GM15510 (cell line): ENCODE measurements around the gene APOB.

Experiments used
- POLR2A ChIP-seq: IDR thresholded peaks from 3 replicates; pipeline ENCODE4 v1.6.1; 2011; ENCODE audit warnings: borderline replicate concordance; ENCODE audit not compliant: insufficient read length; ENCODE audit errors: extremely low read depth

APOB gene

DNA sequence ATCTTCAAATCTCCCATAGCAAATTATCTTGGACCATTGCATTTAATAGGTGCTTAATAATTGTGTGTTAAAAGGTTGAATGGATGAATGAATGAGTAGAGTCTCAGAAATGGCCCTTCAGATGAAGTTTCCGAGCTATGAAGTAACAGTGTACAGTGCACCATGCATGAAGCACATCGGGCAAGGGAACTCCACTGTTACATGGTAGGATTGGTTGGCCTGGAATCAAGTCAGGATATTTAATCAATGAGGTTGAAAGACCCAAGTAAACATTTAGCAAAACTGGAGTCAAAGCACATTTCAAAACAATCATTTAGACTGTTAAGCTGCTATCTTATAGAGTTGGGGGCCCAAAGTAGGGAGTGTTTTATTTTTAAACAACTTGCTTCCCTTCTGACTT is 80.0 kb downstream of the APOB start:
- no peak for TF ChIP-seq POLR2A

DNA sequence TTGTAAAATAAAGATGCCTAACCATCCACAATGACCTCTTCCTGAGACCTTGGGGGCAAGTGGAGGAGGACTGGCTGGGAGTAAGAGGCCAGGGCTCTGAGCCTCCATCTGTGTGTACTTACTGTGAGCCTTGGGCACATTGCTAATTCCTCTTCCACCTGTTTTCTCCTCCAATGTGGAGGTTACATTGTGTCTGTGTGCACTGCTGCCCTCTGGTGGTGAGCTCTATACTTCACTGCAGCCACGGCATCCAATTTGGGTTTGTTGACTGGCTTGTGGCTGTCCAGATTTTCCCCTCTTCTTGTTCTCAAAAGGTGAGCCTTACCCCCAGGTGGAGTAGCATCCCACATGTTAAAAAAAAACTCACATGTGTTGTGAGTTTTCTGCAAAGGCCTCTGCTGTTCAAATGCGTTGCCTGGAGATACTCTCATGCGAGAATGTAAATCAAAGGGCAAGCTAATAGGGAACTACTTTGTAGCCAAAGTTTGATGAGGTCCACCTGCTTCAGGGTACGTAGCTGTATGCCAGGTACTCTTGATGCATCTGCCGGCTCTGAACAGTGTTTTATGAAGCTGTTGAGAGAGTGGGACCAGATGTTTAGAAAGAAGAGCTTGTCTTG is 80.8 kb downstream of the APOB start:
- no peak for TF ChIP-seq POLR2A

DNA sequence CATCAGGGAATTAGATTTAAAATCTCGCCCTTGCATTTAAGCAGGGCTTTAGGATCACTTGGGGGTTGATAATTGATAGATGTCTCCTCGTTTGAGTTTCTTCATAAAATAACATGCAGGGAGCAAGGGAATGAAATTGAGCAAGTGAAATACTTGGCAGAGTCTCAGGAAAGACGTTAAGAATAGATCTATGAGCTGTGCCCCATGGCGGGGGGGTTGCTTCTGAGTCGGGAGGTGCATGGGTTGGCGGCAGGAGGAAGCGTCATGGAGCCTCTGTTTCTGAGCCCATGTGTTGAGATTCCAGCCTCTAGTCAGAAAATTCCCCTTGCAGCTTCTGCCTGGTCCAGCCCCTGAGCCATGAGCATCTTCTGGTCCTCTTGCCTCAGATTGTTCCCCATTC is 82.0 kb downstream of the APOB start:
- no peak for TF ChIP-seq POLR2A

GRCh38 chr2:20960003-20960402 is 83.9 kb downstream of the APOB start:
- TF ChIP-seq POLR2A = no peak

DNA sequence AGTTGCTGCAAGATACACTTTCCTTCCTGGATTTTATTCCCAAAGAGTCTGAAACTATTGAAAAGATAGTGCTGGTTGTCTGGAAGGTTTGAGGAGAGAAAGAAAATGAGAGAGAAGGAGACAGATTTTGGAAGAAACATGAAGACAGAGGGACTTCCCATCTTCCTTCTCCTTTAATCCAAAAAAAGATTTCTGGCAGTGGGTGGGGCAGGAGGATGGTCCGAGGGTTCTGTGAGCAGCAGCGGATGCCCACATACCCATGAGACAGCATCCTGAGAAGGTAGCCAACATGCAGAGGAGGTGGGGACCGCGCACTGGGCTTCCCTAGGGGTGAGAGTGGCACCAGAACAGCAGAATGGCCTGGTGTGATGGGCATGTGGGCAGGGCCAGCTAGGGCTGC is 84.6 kb downstream of the APOB start:
- TF ChIP-seq POLR2A = no peak

DNA sequence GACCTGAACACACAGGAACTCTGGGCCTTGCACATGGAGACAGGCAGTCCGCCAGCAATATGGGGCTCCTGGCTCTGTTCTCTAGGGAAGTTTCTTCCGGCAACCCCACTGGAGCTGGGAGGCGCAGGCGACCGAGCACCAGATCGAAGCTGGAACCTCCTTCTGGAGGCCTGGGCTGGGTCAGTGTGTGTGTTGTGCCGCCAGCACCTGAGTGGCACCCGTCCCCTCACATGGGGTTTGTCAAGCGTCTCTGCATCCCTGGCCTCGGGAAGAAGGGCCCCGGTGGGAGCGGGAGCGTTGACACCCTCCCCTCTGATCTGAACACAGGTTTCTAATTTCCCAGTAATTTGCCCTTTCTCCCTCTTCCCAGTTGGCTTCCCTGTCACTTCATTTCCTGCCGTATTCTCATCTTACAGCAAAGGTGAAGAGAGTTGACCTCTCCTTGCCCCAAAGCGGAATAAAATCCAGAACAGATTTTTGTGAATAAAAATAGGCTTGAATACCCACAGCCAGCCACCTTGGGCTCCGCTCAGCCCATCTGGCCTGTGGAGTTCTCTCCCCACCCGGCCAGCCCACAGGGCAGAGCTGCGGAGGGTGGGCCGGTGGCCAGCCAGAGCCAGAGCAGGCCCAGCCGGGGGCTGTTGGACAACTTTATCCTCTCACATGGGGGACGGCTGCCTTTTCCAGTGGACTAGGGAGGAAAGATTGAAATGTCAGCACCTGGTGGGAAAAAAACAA is 85.9 kb downstream of the APOB start:
- TF ChIP-seq POLR2A = no peak

GRCh38 chr2:20955277-20956026 is 88.4 kb downstream of the APOB start:
- TF ChIP-seq POLR2A = no peak

GRCh38 chr2:20953146-20953824 is 90.6 kb downstream of the APOB start:
- no peak for TF ChIP-seq POLR2A
